Measurements from ENCODE around the gene SLC25A47. TPM values are rescaled to one million over a fixed set of nuclear protein-coding genes. Genes with fewer than 3 reads are reported as not detected.
"Not testable (repeated sequence)": the region's sequence is repeated elsewhere in the genome, so short reads cannot be mapped to it uniquely, and the experiment has no call there.

SLC25A47 gene
- polyA plus RNA-seq, 4 donors, result 0.18 TPM; not detected in 3

GRCh38 chr14:100289916-100290606, 33.1 kb upstream of the SLC25A47 start:
- DNase-seq (ENCODE audit: low read depth in 4 of 4, low spot score in 3 of 4), result no peak

DNA sequence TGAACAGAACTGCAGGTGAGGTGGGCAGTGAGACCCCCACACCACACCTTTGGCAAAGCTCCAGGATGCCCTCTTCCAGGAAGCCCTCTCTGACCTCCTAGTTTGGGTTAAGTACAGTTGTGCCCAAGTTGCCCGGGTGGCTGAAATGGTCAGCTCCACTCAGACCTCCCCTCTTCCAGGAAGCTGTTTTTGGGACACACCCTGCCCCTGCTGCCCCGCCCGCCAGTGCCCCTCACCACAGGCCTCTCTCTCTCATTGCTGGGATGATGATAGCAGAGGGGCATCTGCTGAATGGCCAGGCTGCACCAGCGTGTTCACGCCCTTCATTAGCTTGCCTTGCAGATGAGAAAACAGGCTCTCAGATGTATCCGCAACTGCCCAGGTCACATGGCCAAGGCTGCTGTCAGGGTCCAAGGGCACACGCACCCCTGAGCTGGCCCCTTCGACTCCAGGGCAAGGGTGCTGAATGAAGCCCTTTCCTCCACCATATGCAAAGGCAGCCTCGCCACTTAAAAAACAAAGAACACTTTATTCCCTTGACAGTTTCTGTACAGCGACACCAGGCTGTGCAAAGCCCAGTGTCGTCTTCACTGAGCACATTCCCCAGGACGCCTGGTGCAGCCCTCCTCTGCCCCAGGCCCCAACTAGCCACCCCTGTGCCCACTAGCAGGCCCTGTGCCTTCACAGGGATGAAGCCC, 32.4 kb upstream of the SLC25A47 start:
- DNase-seq (ENCODE audit: low read depth in 4 of 4, low spot score in 3 of 4), result no peak

DNA sequence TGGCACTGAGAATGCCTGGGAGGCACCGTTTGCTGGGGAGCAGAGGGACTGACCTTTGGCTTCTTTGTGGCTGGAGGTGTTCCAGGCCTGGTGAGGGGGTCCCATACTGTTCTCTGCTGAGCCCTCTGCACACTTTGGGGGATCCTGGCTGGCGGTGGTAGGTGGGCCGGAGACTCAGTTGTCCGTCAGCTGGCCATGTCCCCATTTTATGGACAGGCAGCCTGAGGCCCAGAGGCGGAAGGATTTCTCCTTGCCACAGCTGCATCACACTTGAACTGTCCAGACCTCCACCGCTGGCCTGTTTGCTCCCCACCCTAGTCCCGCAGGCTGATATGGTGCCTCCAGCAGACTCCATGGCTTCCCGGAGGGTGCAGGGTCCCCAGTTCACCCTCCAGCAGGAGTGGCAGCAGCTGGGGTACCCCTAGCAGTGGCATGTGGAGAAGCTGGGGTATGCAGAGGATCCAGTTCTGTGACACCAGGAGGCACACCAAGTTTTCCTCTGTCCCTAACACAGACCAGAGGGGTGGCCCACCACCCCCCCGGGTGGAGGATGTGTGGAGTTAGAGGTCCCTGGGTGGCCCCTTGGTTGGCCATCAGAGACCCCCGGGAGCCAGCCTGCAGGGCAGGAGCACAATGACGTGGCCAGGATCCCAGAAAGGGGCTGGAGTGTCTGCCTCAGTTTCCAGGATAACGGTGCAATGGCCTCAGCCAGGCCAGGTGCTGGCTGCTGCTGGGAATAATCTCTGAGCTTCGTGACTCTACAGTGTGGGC, 31.6 kb upstream of the SLC25A47 start:
- no peak for DNase-seq (ENCODE audit: low read depth in 4 of 4, low spot score in 3 of 4)

GRCh38 chr14:100292301-100292775, 30.8 kb upstream of the SLC25A47 start:
- DNase-seq (ENCODE audit: low read depth in 4 of 4, low spot score in 3 of 4), result no peak

DNA sequence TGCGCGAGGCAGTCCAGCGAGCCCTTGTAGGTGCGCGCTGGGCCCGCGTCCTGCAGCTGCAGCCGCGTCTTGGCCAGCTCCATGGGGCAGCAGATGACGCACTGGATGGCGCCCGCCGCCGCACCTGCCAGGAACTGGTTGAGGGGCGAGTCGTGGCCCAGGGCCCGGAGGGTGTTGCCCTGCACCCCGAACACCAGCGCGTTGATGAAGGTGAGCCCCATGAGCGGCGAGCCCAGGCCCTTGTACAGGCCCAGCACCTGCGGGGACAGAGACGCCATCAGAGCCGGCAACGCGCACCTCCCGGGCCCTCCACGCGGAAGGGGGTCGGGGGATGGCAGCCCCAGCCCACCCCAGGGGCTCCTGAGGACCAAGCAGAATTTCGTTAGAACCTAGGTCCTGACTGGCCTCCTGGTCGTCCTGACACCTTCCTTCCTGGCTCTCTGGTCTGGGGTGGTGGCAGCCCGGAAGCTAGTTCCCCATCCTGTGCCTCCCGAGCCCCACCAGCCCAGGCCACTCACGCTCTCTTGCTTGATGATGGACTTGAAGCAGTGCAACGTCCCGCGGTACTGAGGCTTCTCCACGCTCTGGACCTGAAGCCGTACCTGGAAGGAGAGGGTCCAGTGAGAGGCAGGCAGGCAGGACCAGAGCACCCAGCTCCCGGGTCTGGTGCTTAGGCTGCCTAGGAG, 30.2 kb upstream of the SLC25A47 start:
- no peak for DNase-seq (ENCODE audit: low read depth in 4 of 4, low spot score in 3 of 4)

DNA sequence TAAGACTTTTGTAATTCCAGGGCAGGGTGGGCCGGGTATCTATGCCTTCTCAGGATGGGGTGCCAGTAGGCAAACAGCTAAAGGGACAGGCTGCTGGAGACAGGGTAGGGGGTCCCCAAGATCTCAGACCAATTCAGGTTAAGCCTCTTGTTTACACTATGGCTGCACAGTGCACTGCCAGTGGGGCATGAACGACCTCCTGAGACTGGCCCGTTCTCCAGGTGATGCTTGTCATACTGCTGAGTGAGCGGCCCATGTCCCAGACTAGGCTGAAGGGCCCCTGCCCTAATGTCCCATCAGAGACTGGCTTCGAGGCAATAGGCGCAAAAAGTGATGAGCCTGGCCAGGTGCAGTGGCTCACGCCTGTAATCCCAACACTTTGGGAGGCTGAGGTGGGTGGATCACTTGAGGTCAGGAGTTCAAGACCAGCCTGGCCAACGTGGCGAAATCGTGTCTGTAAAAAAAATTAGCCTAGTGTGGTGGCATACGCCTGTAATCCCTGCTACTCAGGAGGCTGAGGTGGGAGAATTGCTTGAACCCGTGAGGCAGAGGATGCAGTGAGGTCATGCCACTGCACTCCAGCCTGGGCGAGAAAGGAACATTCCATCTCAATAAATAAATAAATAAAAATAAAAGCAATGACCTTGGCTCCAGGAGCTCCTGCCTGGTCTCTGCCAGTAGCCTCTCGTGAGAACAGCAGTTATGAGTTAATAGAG, 29.5 kb upstream of the SLC25A47 start:
- DNase-seq (ENCODE audit: low read depth in 4 of 4, low spot score in 3 of 4), result no peak

DNA sequence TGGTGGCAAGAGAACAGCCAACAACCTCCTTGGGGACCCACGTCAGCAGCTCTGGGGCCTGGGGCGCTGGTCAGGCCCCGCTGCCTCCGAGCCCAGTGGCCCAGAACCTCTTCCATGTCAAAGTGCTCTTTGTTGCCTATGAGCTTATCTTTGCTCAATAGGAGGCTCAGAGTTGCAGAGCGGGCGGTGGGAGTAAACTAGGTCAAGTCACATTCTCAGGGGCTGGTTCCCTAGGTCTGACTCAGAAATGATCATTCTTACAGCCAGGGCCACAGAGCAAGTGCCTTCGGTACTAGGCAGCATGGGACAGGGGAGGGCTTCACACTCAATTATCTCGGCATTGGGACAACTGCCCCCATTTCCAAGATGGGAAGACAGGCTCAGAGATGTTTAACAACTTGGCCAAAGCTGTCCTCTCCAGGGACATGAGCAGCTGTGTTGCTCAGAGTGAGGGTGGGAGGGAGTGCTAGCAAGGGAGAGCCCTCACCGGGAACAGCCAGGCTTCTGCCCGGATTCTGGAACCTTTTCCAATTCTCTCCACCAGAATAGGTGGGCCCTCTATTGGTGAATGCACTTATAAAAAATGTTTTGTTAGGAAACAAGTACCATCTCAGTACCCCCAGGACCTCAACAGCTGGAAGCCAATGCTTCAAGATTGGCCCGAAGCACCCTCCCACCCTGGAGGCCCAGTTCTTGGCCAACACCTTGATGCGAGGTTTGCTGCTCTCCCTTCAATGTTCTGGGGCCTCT, 28.8 kb upstream of the SLC25A47 start:
- DNase-seq (ENCODE audit: low read depth in 4 of 4, low spot score in 3 of 4), result no peak

DNA sequence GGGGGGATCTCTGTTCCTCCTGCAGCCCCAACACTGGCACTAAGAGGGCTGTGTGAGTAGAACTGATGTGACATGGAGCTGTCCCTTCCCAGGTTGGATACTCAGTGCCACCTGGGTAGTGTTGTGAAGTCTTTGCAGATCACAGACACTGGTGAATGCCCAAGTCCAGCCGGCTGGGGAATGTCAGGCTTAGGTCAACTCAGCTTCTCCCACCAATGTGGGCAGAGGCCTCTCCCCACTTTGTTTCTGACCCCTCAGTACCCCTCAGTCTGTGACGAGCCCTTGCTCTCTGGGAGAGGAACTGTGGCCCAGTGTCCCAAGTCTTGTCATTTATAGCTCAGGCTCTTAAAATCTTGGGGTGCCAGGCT, 28.2 kb upstream of the SLC25A47 start:
- DNase-seq (ENCODE audit: low read depth in 4 of 4, low spot score in 3 of 4), result no peak

GRCh38 chr14:100295376-100296105, 27.6 kb upstream of the SLC25A47 start:
- DNase-seq (ENCODE audit: low read depth in 4 of 4, low spot score in 3 of 4), result no peak

GRCh38 chr14:100296106-100296651, 27.0 kb upstream of the SLC25A47 start:
- DNase-seq (ENCODE audit: low read depth in 4 of 4, low spot score in 3 of 4), result no peak

DNA sequence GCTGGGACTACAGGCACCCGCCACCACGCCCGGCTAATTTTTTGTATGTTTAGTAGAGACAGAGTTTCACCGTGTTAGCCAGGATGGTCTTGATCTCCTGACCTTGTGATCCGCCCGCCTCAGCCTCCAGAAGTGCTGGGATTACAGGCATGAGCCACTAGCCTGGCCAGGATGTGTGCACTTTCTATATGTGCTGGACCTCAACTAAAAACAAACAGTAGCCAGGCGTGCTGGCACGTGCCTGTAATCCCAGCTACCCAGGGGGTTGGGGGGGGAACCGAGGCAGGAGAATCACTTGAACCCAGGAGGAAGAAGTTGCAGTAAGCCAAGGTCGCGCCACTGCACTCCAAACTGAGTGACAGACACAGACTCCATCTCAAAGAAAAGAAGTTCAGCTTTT, 26.4 kb upstream of the SLC25A47 start:
- DNase-seq (ENCODE audit: low read depth in 4 of 4, low spot score in 3 of 4), result not testable (repeated sequence)

DNA sequence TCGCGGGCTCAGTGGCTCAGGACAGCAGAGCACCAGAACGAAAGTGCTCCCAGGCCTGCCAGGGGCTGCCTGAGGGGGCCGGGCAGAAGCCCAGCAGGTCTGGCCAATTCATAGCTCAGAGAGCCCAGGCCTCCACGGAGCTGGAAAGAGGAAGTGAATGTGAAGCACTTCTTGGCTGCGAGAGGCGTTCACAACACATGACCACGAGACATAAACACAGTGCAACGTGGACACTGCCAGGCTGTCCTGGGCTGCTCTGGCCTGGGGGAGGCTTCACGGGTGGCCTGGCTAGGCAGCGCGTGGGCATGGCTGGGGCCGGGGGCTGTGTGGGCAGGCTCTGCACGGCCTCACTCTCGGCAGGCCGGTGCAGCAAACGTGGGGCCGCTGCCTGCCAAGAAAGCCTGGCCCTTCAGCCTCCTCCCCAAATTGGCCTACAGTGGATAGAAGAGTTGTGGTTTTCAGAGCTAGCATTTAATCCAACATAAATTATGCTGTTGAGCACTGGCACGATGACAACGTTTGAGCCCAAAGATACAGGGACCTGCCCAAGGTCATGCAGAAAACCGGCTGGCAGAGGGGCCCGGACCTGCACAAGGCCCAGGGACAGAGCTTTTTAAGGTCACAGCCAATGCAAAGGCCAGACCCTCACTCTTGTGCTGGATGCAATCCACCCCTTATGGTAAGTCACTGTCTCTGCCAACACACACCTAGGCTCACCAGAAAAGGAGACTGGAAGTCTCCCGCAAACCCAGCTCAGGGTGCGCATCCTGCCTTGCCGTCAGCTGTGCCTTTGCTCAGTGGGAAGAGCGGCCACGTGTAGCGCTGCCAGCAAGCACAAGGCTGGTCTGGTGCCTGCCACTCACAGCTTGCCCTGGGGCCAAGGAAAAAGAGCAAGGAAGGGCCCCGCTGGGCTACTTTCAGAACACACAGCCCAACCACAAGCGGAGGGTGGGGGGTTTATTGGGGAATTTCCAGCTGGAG, 25.5 kb upstream of the SLC25A47 start:
- no peak for DNase-seq (ENCODE audit: low read depth in 4 of 4, low spot score in 3 of 4)

- no peak for DNase-seq (ENCODE audit: low read depth in 4 of 4, low spot score in 3 of 4)
Observed at GRCh38 chr14:100298551-100299237, 24.4 kb upstream of the SLC25A47 start.

DNA sequence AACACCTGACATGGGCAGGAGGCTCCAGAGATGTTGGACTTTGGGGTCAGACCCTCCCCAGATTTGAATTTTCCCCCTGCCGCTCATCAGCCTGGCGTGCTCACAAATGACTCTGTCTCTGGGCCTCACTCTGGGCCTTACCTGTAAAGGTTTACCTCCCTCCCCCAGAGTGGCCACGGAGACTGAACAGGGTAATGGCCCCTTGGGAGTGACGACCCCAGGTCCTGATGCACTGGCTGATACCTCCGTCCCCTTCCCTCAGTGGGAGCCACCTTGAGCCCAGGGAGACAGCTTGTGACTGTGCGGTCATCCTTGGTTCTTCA, 23.9 kb upstream of the SLC25A47 start:
- DNase-seq (ENCODE audit: low read depth in 4 of 4, low spot score in 3 of 4), result no peak

DNA sequence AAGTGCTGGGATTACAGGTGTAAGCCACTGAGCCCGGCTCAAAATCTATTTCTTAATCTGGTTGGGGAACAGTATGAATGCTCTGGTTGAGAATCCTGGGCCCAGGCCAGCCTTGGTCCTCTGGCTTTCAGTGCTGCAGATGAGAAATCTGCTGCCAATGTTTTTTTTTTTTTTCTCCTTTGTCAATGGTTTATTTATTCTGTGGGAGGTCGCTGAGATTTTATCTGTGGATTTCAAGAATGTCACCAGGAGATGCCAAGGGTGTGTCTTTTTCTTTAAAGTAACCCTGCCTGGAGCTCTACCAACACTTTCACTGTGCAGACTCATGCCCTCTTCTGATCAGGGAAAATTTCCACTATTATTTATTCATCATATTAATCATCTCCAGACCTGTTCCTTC, 20.5 kb upstream of the SLC25A47 start:
- DNase-seq (ENCODE audit: low read depth in 4 of 4, low spot score in 3 of 4), result no peak

- no peak for DNase-seq (ENCODE audit: low read depth in 4 of 4, low spot score in 3 of 4)
Observed at GRCh38 chr14:100303179-100303578, 20.0 kb upstream of the SLC25A47 start.

DNA sequence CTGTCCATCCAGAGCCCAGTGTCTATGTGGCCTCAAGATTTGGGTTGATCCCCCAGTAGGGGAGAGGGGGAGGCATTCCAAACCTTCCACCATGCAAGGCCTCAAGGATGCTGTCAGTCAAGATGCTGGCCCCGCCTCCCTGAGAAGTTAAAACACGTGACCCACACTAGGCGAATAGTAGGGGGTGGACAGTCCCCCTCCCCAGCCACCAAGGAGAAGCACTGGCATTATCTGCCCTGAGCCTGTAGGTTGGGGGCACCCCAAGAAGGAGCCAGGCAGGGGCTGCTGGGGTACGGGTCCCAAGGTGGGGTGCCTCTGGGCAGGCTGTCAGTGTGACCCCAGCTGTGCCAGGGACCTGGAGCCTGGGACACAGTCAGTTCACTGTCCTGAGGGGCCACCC, 19.2 kb upstream of the SLC25A47 start:
- DNase-seq (ENCODE audit: low read depth in 4 of 4, low spot score in 3 of 4), result no peak
